H1 (cell line): ENCODE measurements around the gene HIC1. TPM values are rescaled to one million over a fixed set of nuclear protein-coding genes. Genes with fewer than 3 reads are reported as not detected.

ENCODE experiments used
- CTCF ChIA-PET: fragments of 300-600 bp; sonication (Branson Sonifier 250); formaldehyde crosslinking; loops from one replicate; lab custom pipeline; 2021; ENCODE audit not compliant: partially characterized antibody; lab: Charles Lee
- POLR2A ChIA-PET: fragments of 300-600 bp; sonication (Branson Sonifier 250); formaldehyde crosslinking; loops from one replicate; lab custom pipeline; 2021; ENCODE audit warnings: inconsistent platforms; ENCODE audit not compliant: partially characterized antibody; lab: Charles Lee
- DNase-seq, 2 experiments: peaks; one replicate each; pipeline versions ENCODE4 v3.0.0 to v3.0.0-alpha.2; 2010 to 2022; ENCODE audit warnings: low spot score in 2 of 2, low read depth in 1 of 2, mixed read lengths in 1 of 2
- FAIRE-seq: peaks from 2 replicates; lab custom pipeline; 2011; peaks lifted over from hg19 to GRCh38; lab: Jason Lieb, UNC
- H2AFZ ChIP-seq: 2 replicates; pipeline ENCODE4 v1.8.1; 2012; ENCODE audit warnings: low read length, inconsistent platforms
- H2AK5ac ChIP-seq: 2 replicates; pipeline ENCODE4 v1.6.1; 2013; ENCODE audit warnings: low read depth, low read length
- H2BK120ac ChIP-seq: replicated peaks from 2 replicates; pipeline ENCODE3; 2013; ENCODE audit warnings: low read depth, low read length, inconsistent platforms
- H2BK12ac ChIP-seq: 2 replicates; pipeline ENCODE4 v1.6.1; 2013; ENCODE audit warnings: low read depth, low read length
- H2BK15ac ChIP-seq: 2 replicates; pipeline ENCODE4 v1.6.1; 2013; ENCODE audit warnings: low read length
- H2BK20ac ChIP-seq: 2 replicates; pipeline ENCODE4 v1.6.1; 2013; ENCODE audit warnings: low read length
- H2BK5ac ChIP-seq: 2 replicates; pipeline ENCODE4 v1.6.1; 2013; ENCODE audit warnings: low read depth, low read length
- H3K14ac ChIP-seq: 2 replicates; pipeline ENCODE4 v1.6.1; 2013; ENCODE audit warnings: inconsistent platforms; ENCODE audit not compliant: insufficient read length
- H3K18ac ChIP-seq: 2 replicates; pipeline ENCODE4 v1.6.1; 2013; ENCODE audit warnings: low read length; ENCODE audit errors: extremely low read depth
- H3K23ac ChIP-seq: 2 replicates; pipeline ENCODE4 v1.6.1; 2013; ENCODE audit warnings: inconsistent platforms; ENCODE audit not compliant: insufficient read length
- H3K23me2 ChIP-seq: 2 replicates; pipeline ENCODE4 v1.6.1; 2013; ENCODE audit warnings: low read depth, low read length
- H3K27ac ChIP-seq: 2 replicates; pipeline ENCODE4 v1.6.1; 2011; ENCODE audit warnings: low read depth, low read length, inconsistent platforms
- H3K27me3 ChIP-seq, 4 experiments: replicated peaks in 1 of 4; 1 replicate in 1 of 4; 2 replicates in 3 of 4; pipeline versions ENCODE4 v1.6.1 to v1.8.1; 2011 to 2013; ENCODE audit warnings: low read length in 3 of 4, mild to moderate bottlenecking in 3 of 4, inconsistent platforms in 2 of 4, mixed read lengths in 2 of 4, moderate library complexity in 1 of 4; ENCODE audit not compliant: control insufficient read depth in 3 of 4, insufficient read depth in 3 of 4; ENCODE audit errors: extremely low read depth in 1 of 4
- H3K36me3 ChIP-seq, 4 experiments: 2 replicates each; pipeline versions ENCODE4 v1.6.1 to v1.8.1; 2011 to 2013; ENCODE audit warnings: mild to moderate bottlenecking in 4 of 4, low read length in 3 of 4, moderate library complexity in 2 of 4, control low read depth in 1 of 4, inconsistent platforms in 1 of 4; ENCODE audit not compliant: insufficient read depth in 4 of 4, control insufficient read depth in 2 of 4
- H3K4ac ChIP-seq: replicated peaks from 2 replicates; pipeline ENCODE3; 2013; ENCODE audit warnings: low read length, low read depth, mixed read lengths, inconsistent platforms; ENCODE audit not compliant: insufficient read length
- H3K4me1 ChIP-seq, 4 experiments: replicated peaks in 1 of 4; 1 replicate in 1 of 4; 2 replicates in 3 of 4; pipeline versions ENCODE4 v1.6.1 to v1.8.1; 2011 to 2013; ENCODE audit warnings: low read length in 3 of 4, inconsistent platforms in 2 of 4, mixed read lengths in 1 of 4; ENCODE audit not compliant: insufficient read depth in 4 of 4, control insufficient read depth in 3 of 4
- H3K4me2 ChIP-seq, 2 experiments: 2 replicates each; pipeline versions ENCODE4 v1.6.1 to v1.8.1; 2011 to 2013; ENCODE audit warnings: low read depth in 2 of 2, low read length in 2 of 2, control low read depth in 1 of 2, inconsistent platforms in 1 of 2, mild to moderate bottlenecking in 1 of 2; ENCODE audit not compliant: insufficient read depth in 1 of 2
- H3K4me3 ChIP-seq, 4 experiments: fragments of 200-600, 300-600 bp in 1 of 4; sonication (generic), shearing (Covaris generic), sonication (Bioruptor Twin) in 1 of 4; 2 replicates each; pipeline versions ENCODE4 v1.5.1 to v1.8.1; 2011 to 2016; ENCODE audit warnings: low read length in 4 of 4, low read depth in 3 of 4, control low read depth in 2 of 4, inconsistent platforms in 2 of 4, mild to moderate bottlenecking in 2 of 4, mixed read lengths in 1 of 4, moderate library complexity in 1 of 4; ENCODE audit not compliant: insufficient read depth in 2 of 4; ENCODE audit errors: extremely low read depth in 1 of 4
- H3K56ac ChIP-seq: replicated peaks from 2 replicates; pipeline ENCODE3; 2013; ENCODE audit warnings: low read depth, mild to moderate bottlenecking, mixed read lengths, low read length, inconsistent platforms; ENCODE audit not compliant: insufficient read length
- H3K79me1 ChIP-seq: 2 replicates; pipeline ENCODE4 v1.6.1; 2013; ENCODE audit warnings: low read depth, low read length, control low read depth
- H3K79me2 ChIP-seq, 2 experiments: 2 replicates each; pipeline versions ENCODE4 v1.6.1 to v1.8.1; 2012 to 2013; ENCODE audit warnings: low read length in 2 of 2, mild to moderate bottlenecking in 2 of 2, inconsistent platforms in 1 of 2; ENCODE audit not compliant: insufficient read depth in 2 of 2, control insufficient read depth in 1 of 2
- H3K9ac ChIP-seq, 4 experiments: replicated peaks in 1 of 4; 1 replicate in 1 of 4; 2 replicates in 3 of 4; pipeline versions ENCODE4 v1.6.1 to v1.8.1; 2011 to 2013; ENCODE audit warnings: low read depth in 3 of 4, low read length in 3 of 4, control low read depth in 2 of 4, mild to moderate bottlenecking in 2 of 4, moderate library complexity in 2 of 4, inconsistent platforms in 1 of 4; ENCODE audit errors: extremely low read depth in 1 of 4
- H3K9me3 ChIP-seq, 2 experiments: 2 replicates each; pipeline versions ENCODE4 v1.6.1 to v1.8.1; 2012 to 2013; ENCODE audit warnings: mild to moderate bottlenecking in 2 of 2, moderate library complexity in 2 of 2, control low read depth in 1 of 2, inconsistent platforms in 1 of 2, low read depth in 1 of 2, low read length in 1 of 2, mixed read lengths in 1 of 2; ENCODE audit not compliant: insufficient read depth in 2 of 2
- H4K20me1 ChIP-seq, 2 experiments: replicated peaks in 1 of 2; 2 replicates each; pipeline versions ENCODE3 to v1.8.1; 2011 to 2013; ENCODE audit warnings: inconsistent platforms in 2 of 2, low read length in 2 of 2, mild to moderate bottlenecking in 1 of 2; ENCODE audit not compliant: insufficient read depth in 2 of 2, control insufficient read depth in 1 of 2
- H4K5ac ChIP-seq: 2 replicates; pipeline ENCODE4 v1.6.1; 2013; ENCODE audit warnings: low read length, low read depth, mixed read lengths, inconsistent platforms; ENCODE audit not compliant: insufficient read length
- H4K8ac ChIP-seq: 2 replicates; pipeline ENCODE4 v1.8.0; 2013; ENCODE audit warnings: mild to moderate bottlenecking, moderate library complexity, low read length, inconsistent platforms; ENCODE audit not compliant: insufficient read depth; ENCODE audit errors: extremely low read depth
- H4K91ac ChIP-seq: replicated peaks from 2 replicates; pipeline ENCODE3; 2013; ENCODE audit warnings: low read length, mixed read lengths, inconsistent platforms; ENCODE audit not compliant: insufficient read length
- ASH2L ChIP-seq: fragments of 200-600, 300-600 bp; sonication (generic); IDR thresholded peaks from one replicate; pipeline ENCODE4 v1.7.1; 2017; ENCODE audit warnings: low read length
- EZH2 ChIP-seq: fragments of 200-600 bp; sonication (generic); IDR thresholded peaks from 2 replicates; pipeline ENCODE4 v1.7.1; 2012; ENCODE audit warnings: low read depth, mild to moderate bottlenecking, moderate library complexity, low read length, inconsistent platforms; ENCODE audit not compliant: severe bottlenecking
- MAFK ChIP-seq: IDR thresholded peaks from 2 replicates; pipeline ENCODE4 v1.6.1; 2012; ENCODE audit warnings: low read depth, mild to moderate bottlenecking, improper control_type of control experiment, low read length
- NANOG ChIP-seq: IDR thresholded peaks from 2 replicates; pipeline ENCODE4 v1.6.1; 2011; ENCODE audit warnings: low read length, low read depth, mild to moderate bottlenecking, inconsistent platforms; ENCODE audit not compliant: insufficient read depth, poor library complexity, severe bottlenecking
- RXRA ChIP-seq: IDR thresholded peaks from 2 replicates; pipeline ENCODE4 v1.6.1; 2011; ENCODE audit warnings: low read depth, mild to moderate bottlenecking, low read length, moderate library complexity; ENCODE audit not compliant: insufficient read depth
- SP2 ChIP-seq: IDR thresholded peaks from 2 replicates; pipeline ENCODE4 v1.6.1; 2012; ENCODE audit warnings: mild to moderate bottlenecking, low read length, inconsistent platforms
- TEAD4 ChIP-seq: IDR thresholded peaks from 2 replicates; pipeline ENCODE4 v1.6.1; 2012; ENCODE audit warnings: low read depth, low read length, inconsistent platforms, mixed read lengths
- WGBS, 2 experiments: shearing (Covaris generic) in 1 of 2; methylation state at CpG; one replicate each; pipeline versions ENCODE4 v1.1.6 to v1.1.7; 2013 to 2015; ENCODE audit warnings: low lambda C conversion rate in 2 of 2, mixed read lengths in 2 of 2, inconsistent platforms in 1 of 2, low coverage in 1 of 2, missing lambda C conversion rate in 1 of 2; ENCODE audit not compliant: insufficient replicate concordance in 2 of 2, insufficient coverage in 1 of 2, insufficient read length in 1 of 2; ENCODE audit errors: extremely low coverage in 1 of 2, missing lambda C conversion rate in 1 of 2; 5-methylcytosine and 5-hydroxymethylcytosine counted together
- polyA plus RNA-seq, 7 experiments: library from polyadenylated mRNA; depleted of rRNA in 3 of 7; stranded (reverse) in 5 of 7; unstranded in 2 of 7; fragments of >200 nt in 5 of 7; fragments of 200-250 nt in 2 of 7; gene quantifications; 1 replicate in 5 of 7; 2 replicates in 1 of 7; 4 replicates in 1 of 7; pipeline versions ENCODE4 v1.2.1 to v1.2.3, GENCODE V29; 2011 to 2013; ENCODE audit warnings: missing spikeins in 2 of 7, mixed read lengths in 2 of 7
- total RNA-seq: library from RNA; stranded (reverse); fragmentation: NEBNext Ultra II Directional; extraction: Animal tissue kit (Norgen Biotek cat#: 25700); gene quantifications from 2 replicates; pipeline ENCODE4 v1.2.1, GENCODE V29; 2021
- TF ChIP-seq, protein P1 (sequence below), 3 experiments: IDR thresholded peaks; 1 replicate in 2 of 3; 2 replicates in 1 of 3; pipeline versions ENCODE4 v1.5.1 to v1.6.1; 2011; ENCODE audit warnings: low read length in 3 of 3, mild to moderate bottlenecking in 3 of 3, inconsistent platforms in 2 of 3, low read depth in 1 of 3, moderate library complexity in 1 of 3; ENCODE audit not compliant: insufficient read depth in 1 of 3; ENCODE audit errors: control extremely low read depth in 1 of 3
- TF ChIP-seq, protein P2 (sequence below): IDR thresholded peaks from 2 replicates; pipeline ENCODE4 v1.6.1; 2011; ENCODE audit warnings: low read length, improper control_type of control experiment

HIC1 gene
- total and polyA plus RNA-seq, 2 of the 8 experiments (the other 6 are each of a cell fraction or from before 2014, with no cell fraction given), result 0.06 to 0.09 TPM

DNA sequence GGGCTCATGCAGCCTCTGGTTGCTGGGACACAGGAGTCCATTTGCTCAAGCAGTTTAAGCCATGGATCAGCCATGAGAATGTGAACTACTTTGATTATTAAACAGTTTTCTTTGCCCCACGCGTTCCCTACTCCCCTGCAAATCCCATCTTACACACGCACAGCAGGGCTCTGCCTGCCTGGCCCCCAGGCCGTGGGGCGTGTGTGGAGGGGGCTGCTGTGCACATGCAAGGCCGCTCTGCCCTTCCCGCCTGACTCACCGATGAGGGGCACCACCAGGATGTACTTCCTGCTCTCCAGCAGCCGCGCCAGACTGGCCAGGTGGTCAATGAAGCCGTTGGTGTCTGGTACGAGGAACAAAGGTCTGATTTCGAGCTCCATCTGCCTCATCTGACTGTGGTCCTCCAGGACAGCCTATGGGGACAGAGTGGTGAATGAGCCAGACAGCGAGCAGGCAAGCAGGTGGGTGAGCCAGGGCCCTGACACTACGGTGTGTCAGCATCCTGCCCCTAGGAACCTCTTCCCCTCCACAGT lies 13.7 kb downstream of the HIC1 start:
- no peak overlapping the region for H3K14ac ChIP-seq
- no peaks in the 10 kb centered on the region for H3K23me2 ChIP-seq
- H3K4ac ChIP-seq, result no peak overlapping the region
- H4K20me1 ChIP-seq, result peaks cover 5 to 9% of the 10 kb centered on the region in 2 experiments
- ChIA-PET POLR2A (interaction anchor here (1.4 to 1.9 kb wide), 2 partner anchors 10 to 176 kb away, joined by 4 read pairs; no protein-coding TSS in a partner anchor), CTCF (interaction anchor here (0.9 to 11.7 kb wide), 17 partner anchors 11 to 219 kb away, joined by 3 to 122 read pairs (median 4); partner anchors contain the start of gene HIC1)
- H3K56ac ChIP-seq, result no peak overlapping the region
- no peak overlapping the region for H2BK5ac ChIP-seq
- H3K27me3 ChIP-seq, result no peaks in the 10 kb centered on the region
- H3K4me3 ChIP-seq, result no peak overlapping the region
- H4K5ac ChIP-seq, result no peak overlapping the region
- no peak overlapping the region for H3K27ac ChIP-seq
- no peaks in the 10 kb centered on the region for H3K9me3 ChIP-seq
- no peak overlapping the region for H2AK5ac ChIP-seq
- no peak overlapping the region for H2BK120ac ChIP-seq
- no peak overlapping the region for H3K18ac ChIP-seq
- WGBS, 2 experiments, result 90% methylated on average over 15 of the region's 15 CpGs; no CpG with 5 or more reads in 1 of the 2 experiments
- H2AFZ ChIP-seq, result no peak overlapping the region
- no peak overlapping the region; the same call in 1 of the 2 replicates for H4K8ac ChIP-seq
- no peak overlapping the region for H4K91ac ChIP-seq
- no peak overlapping the region for H2BK15ac ChIP-seq
- H3K9ac ChIP-seq, result no peak overlapping the region; a peak in 1 of 7 replicates
- H3K79me1 ChIP-seq, result no peaks in the 10 kb centered on the region
- H3K23ac ChIP-seq, result no peak overlapping the region
- H2BK12ac ChIP-seq, result no peak overlapping the region
- FAIRE-seq (no peak), DNase-seq (no peak)
- peaks cover 0 to 13% (median 6%) of the 10 kb centered on the region in 4 experiments; a peak in 6 of 7 replicates for H3K4me1 ChIP-seq
- peaks cover 0 to 4% (median 0%) of the 10 kb centered on the region in 4 experiments; a peak in 1 of 8 replicates for H3K36me3 ChIP-seq
- H2BK20ac ChIP-seq, result no peak overlapping the region
- no peaks in the 10 kb centered on the region for H3K79me2 ChIP-seq
- no peak overlapping the region for H3K4me2 ChIP-seq
- TF ChIP-seq SP2 (no peak), EZH2 (no peak), TEAD4 (no peak), NANOG (no peak), ASH2L (no peak), MAFK (no peak), RXRA (no peak)
- TF ChIP-seq, protein P1, sequence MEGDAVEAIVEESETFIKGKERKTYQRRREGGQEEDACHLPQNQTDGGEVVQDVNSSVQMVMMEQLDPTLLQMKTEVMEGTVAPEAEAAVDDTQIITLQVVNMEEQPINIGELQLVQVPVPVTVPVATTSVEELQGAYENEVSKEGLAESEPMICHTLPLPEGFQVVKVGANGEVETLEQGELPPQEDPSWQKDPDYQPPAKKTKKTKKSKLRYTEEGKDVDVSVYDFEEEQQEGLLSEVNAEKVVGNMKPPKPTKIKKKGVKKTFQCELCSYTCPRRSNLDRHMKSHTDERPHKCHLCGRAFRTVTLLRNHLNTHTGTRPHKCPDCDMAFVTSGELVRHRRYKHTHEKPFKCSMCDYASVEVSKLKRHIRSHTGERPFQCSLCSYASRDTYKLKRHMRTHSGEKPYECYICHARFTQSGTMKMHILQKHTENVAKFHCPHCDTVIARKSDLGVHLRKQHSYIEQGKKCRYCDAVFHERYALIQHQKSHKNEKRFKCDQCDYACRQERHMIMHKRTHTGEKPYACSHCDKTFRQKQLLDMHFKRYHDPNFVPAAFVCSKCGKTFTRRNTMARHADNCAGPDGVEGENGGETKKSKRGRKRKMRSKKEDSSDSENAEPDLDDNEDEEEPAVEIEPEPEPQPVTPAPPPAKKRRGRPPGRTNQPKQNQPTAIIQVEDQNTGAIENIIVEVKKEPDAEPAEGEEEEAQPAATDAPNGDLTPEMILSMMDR (IDR thresholded peaks at IDR 0.05; ENCODE audit: control extremely low read depth in 1 of 3, insufficient read depth in 1 of 3, low read depth in 1 of 3, low read length in 3 of 3), result no peak
- TF ChIP-seq, protein P2, sequence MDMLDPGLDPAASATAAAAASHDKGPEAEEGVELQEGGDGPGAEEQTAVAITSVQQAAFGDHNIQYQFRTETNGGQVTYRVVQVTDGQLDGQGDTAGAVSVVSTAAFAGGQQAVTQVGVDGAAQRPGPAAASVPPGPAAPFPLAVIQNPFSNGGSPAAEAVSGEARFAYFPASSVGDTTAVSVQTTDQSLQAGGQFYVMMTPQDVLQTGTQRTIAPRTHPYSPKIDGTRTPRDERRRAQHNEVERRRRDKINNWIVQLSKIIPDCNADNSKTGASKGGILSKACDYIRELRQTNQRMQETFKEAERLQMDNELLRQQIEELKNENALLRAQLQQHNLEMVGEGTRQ, result no peak
